NCI-H524 treated with DMSO at 0.1 percent for 48 hours (cell line): Measurements from ENCODE around the gene VAPA.
A peak's percentile ranks its signal among the peaks of the same experiment; 100 is the strongest.

Source experiments
- DNase-seq: peaks from one replicate; lab custom pipeline; 2025; lab: John Stamatoyannopoulos, UW

Gene VAPA

DNA sequence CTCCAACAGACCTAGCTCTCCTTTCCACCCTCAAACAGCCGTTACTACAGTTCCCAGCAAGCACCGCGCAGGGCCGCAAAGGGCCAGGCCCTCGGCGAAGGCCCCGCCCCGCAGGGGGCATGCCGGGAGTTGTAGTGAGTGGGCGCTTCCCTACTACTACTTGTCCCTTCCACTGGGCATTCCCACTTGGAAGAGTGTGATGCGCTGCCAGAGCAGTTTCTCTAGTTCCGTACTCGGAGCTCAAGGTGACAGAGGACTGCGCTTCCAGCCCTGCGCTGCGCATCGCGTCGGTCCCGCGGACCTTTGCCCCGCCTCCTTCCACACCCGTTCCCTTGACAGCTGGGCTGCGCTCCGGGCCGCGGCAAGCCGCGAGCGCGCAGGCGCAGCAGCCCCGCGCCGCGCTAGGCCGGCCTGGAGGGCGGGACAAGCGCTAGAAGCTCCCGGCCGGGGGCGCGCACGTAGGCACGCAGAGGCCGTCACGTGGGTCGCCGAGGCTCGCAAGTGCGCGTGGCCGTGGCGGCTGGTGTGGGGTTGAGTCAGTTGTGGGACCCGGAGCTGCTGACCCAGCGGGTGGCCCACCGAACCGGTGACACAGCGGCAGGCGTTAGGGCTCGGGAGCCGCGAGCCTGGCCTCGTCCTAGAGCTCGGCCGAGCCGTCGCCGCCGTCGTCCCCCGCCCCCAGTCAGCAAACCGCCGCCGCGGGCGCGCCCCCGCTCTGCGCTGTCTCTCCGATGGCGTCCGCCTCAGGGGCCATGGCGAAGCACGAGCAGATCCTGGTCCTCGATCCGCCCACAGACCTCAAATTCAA is at the start of gene VAPA:
TSS of gene VAPA (plus strand) at position 491 of the 808 bp plus-strand sequence. CDS start at position 732, 241 bp downstream.
- peak; percentile 56 for DNase-seq

- no peak for DNase-seq
Observed at GRCh38 chr18:9865764-9866490, 47.9 kb upstream of the VAPA start.

- DNase-seq: no peak
Observed at GRCh38 chr18:9866627-9867026, 47.2 kb upstream of the VAPA start.

DNA sequence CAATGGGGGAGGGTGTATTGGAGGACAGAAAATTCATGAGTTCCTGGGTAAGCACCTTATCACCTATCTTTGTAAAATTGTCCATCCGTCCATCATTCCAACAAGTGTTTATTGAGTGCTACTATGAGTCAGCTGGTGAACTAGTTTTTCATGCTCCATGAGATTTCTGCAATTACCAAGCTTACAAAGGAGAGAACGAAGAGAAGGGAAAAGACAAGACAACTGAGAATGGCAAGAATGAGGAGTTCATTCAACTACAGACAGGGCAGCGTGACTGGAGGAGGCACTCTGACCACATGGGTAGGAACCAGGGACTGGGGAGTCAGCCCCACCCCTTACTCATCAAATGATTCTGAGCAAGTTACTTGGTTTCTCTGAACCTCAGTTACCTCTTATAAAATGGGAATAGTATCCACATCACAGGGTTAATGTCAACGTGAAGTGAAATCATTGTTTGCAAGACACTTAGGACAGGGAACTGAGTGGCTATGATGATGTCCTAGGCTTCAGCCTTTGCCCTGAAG is 46.7 kb upstream of the VAPA start:
- no peak for DNase-seq

DNA sequence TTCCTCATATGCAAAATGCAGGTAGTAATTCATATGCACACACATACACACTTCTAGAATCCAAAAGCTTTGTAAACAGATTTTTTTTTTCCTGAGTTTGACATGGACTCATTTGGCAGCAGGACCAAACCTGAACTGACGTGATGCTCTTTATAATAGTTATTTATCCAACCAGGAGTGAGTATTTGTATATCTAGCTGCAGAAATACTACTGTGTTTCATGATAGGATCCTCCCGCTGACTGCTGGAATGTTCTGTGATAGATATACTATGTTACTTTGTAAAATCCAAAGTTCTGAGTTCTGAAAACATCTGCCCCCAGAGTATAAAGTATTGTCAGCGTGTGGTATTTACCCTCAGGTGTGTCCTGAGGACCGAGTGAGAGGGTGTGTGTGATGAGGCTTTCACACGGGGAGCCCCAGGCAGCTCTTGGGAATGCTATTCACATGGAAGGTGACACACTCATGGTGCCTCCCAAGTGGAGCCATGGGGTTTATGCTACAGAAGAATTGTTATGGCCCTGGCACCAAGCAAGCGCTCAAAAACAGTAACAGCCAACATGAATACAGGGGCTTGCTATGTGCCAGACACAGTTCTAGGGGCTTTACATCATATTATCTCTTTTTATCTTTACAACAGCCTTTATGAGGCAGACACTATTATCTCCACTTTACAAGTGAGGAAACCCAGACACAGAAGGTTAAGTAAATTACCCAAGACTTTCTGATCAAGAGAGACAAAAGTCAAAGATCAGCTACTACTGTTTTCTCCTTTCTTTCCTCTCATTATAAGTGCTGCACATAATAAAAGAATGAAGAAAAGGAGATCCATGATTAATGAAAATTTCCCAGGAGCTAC is 44.7 kb upstream of the VAPA start:
- no peak for DNase-seq

- DNase-seq: no peak
Observed at GRCh38 chr18:9869715-9870430, 43.9 kb upstream of the VAPA start.

DNA sequence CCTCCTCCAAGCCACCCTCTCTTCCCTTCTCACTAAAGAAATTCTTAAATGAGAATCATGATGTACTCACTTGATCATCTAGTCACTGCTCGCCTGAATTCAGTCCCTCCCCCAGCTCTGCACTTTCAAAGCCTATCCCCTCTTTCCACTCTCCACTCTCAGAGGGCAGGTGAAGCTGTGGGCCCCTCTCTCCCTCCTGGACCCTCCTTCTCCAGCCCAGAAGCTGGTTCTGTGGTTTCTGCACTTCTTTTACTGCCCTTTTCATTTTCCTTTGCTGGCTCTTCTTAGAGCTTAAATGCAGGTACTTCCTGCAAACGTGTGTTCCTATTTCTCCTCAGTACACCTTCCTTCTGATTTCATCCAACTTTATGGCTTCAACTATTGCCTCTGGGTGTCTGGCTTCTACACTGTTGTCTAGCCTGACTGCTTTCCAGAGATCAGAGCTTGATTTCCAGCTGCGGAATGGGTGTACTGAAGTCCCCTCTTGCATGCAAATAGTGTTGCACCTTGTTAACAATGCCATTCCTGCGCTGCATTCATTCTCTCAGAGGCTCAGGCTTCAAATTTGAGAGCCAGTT is 43.3 kb upstream of the VAPA start:
- no peak for DNase-seq

DNA sequence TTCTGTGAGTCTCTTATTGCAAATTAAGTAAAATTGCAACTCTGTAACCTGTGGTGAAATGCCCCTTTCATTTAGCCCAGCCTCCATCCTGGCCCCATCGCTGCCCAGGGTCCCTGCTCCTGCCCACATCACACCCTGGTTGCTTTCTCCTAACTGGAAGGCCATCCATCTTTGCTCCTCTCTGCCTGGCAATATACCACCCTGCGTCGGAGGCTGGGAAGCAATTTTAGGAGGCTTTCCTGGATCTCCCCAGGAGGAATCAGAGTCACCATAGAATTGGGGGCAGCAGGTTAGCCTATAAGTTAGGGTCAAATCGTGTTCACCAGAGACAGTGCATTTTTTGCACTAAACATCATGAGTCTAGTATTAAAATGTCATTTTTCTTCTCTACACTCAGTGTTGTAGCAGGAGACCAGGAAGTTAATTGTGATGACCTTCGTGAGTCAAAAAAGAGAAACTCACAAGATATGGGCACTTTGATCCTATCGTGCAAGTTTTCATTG is 42.5 kb upstream of the VAPA start:
- DNase-seq: no peak

DNA sequence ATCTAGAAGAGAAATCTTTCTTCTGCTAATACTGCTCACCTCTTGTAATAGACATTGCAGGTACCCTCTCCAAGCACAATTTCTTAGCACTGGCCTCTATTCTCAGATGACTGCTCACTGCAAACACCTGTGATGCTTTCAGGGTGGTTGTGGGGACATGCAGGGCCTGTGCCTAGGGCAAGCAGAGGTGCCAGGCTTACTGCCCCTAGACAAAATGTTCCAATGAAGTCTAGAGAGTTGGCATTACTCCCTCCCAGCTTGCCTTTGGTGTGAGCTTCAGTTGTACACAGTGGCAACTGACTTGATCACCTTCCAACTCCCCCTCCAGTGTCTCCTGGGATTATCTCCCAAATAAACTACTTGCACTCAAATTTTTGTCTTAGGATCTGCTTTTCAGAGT is 41.0 kb upstream of the VAPA start:
- no peak for DNase-seq

DNA sequence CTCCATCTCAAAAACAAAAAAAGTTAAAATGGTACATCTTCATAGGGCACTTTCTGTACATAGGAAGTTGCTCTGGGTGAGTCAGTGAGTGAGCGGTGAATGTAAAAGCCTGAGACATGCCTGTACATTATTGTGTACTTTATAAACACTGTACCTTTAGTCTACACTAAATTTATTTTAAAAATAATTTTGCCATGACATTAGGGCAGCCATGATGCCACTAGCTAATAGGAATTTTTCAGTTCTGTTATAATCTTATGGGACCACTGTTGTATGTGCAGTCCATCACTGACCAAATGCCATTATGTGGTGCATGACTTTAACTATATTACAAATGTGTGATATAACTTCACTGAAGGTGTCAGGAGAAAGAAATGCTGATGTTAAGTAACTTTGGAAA is 39.1 kb upstream of the VAPA start:
- DNase-seq: no peak

- no peak for DNase-seq
Observed at GRCh38 chr18:9876212-9876866, 37.5 kb upstream of the VAPA start.

DNA sequence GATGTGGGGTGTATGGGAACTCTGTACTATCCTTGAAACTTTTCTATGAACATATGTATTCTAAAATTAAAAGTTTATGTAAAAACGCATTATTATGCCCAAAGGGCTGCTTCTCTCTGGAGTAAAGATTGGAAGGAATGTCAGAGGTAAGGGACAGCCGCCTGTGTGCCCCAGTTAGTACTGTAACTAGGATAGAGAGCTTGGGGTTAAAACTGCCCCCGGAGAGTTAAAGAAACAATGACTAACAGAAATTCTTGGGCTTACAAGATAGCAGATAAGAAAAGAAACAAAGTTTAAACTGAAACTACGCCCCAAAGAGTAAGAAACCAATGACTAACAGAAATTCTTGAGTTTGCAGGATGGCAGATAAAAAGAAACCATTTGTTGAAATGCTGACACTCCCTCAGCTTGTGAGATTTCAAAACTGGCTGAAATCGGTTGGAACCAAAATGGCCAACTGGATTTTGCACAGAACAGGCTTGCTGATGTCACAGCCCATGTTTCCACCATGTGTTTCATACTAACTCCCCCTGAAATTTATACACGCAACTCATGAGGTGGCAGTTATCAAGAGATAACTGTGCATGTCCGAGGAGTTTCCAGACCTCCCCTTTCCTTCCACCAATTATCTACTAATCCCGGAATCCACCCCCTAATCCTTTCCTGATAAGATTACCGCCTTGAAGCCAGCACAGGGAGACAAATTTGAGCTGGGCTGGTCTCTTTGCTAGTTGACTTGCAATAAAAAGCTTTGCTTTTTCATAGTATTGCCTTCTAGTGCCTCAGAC is 36.8 kb upstream of the VAPA start:
- no peak for DNase-seq

DNA sequence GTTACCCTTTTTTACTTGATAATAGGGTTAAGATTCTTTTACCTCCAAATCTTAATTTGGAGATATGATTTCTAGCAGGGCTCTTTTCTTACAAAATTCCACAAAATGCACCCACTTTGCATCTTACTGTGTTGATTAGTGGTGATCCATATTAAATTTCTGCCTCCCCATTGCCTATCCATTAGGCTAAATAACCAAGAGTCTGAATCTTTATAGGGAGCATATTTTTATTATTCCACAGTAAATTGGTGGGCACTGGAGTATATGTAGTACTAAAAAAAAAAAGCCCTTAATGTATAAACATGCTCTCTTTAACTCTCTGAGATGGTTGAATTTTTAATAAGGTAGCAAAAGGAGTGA is 36.2 kb upstream of the VAPA start:
- DNase-seq: no peak

GRCh38 chr18:9878095-9878494 is 35.7 kb upstream of the VAPA start:
- no peak for DNase-seq

- DNase-seq: no peak
Observed at GRCh38 chr18:9878783-9879242, 35.0 kb upstream of the VAPA start.

DNA sequence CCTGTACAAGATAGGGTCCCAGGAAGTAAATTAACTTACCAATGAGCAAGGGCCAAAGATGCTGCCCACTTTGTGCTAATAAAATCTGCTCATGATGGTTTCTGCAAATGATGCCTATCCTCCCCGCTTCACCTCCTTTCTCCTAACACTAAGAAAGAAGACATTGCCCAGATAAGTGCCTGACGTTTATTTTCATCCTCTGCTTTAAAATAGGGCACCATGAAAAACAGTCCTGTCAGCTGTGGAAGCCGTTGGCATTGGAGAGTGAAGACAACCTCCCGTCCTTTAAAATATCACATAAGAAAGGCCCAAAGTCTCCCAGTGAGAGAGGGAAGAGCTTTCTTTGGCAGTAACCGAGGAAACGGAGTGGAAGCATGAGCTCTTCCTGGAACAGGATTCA is 29.7 kb upstream of the VAPA start:
- DNase-seq: no peak

- DNase-seq: no peak
Observed at GRCh38 chr18:9884532-9885140, 29.2 kb upstream of the VAPA start.

DNA sequence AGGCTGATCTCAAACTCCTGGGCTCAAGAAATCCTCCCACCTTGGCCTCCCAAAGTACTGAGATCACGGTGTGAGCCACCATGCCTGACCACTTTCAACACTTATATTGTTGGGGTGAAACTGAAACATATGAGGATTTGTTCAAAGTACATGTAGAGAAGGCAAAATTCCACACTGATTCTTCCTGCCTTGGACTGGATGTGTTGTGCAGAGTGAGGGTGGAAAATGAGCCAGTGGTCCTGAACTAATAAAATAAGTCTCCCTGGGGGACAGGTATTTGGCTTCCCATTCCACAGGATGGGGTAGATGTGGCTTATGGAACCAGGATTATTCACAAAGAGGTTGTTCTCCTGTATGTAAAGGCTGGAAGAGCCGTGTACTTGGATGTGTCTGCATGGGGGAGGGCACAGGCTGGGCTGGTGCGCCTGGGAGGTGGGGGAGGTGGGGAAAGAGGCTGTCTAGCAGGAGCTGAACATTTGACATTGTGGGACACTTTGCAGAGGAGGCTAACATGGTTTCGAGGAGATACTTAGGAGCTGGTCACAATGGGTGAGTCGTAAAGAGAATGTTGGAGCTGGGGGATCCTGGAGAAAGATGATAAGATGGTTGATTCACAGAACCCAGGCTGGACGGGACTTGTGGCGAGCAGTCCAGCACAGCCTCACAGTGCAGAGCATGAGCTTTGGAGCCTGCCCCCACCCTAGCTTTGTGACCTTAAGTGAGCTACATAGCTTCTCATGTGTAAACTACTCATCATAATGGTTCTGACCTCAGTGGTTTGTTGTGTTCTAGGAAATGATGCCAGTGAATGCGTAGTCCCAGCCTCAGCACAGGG is 28.4 kb upstream of the VAPA start, which contains the start of gene TXNDC2:
TSS of gene TXNDC2 (plus strand) at position 804 of the 835 bp plus-strand sequence. CDS start 708 bp downstream, outside the sequence.
- no peak for DNase-seq
